Inferior parietal cortex (tissue), 1 donor: ENCODE results near the gene TOPAZ1.
A peak's percentile ranks its signal among the peaks of the same experiment; 100 is the strongest.

Experiments
- DNase-seq: peaks from one replicate; pipeline ENCODE4 v3.0.0-alpha.2; 2016; ENCODE audit errors: extremely low spot score

The TOPAZ1 gene

GRCh38 chr3:44241706-44242105 is at the start of gene TOPAZ1:
TOPAZ1 (plus strand) TSS chr3:44241886; CDS start chr3:44242054, 168 bp downstream.
- DNase-seq: no peak

GRCh38 chr3:44198284-44199269 is 43.1 kb upstream of the TOPAZ1 start:
- DNase-seq: peak; percentile 89

GRCh38 chr3:44206261-44206660 is 35.4 kb upstream of the TOPAZ1 start:
- DNase-seq: no peak

- no peak for DNase-seq
Measured at GRCh38 chr3:44206862-44207652, 34.6 kb upstream of the TOPAZ1 start.

- DNase-seq: no peak
Measured at GRCh38 chr3:44208086-44208485, 33.6 kb upstream of the TOPAZ1 start.

GRCh38 chr3:44208568-44208967 is 33.1 kb upstream of the TOPAZ1 start:
- DNase-seq: no peak

GRCh38 chr3:44210967-44211366 is 30.7 kb upstream of the TOPAZ1 start:
- DNase-seq: no peak

GRCh38 chr3:44222337-44222736 is 19.3 kb upstream of the TOPAZ1 start:
- DNase-seq: no peak

GRCh38 chr3:44223299-44223698 is 18.4 kb upstream of the TOPAZ1 start:
- no peak for DNase-seq

- no peak for DNase-seq
Measured at GRCh38 chr3:44224131-44224530, 17.6 kb upstream of the TOPAZ1 start.

GRCh38 chr3:44226573-44226972 is 15.1 kb upstream of the TOPAZ1 start:
- no peak for DNase-seq

GRCh38 chr3:44227632-44228031 is 14.1 kb upstream of the TOPAZ1 start:
- DNase-seq: no peak

- no peak for DNase-seq
Measured at GRCh38 chr3:44228900-44229299, 12.8 kb upstream of the TOPAZ1 start.

- no peak for DNase-seq
Measured at GRCh38 chr3:44232407-44232806, 9.3 kb upstream of the TOPAZ1 start.

- DNase-seq: no peak
Measured at GRCh38 chr3:44234648-44235268, 6.9 kb upstream of the TOPAZ1 start.

- DNase-seq: peak; percentile 85
Measured at GRCh38 chr3:44235604-44236484, 5.8 kb upstream of the TOPAZ1 start.

GRCh38 chr3:44236485-44236908 is 5.2 kb upstream of the TOPAZ1 start:
- no peak for DNase-seq

GRCh38 chr3:44237161-44237560 is 4.5 kb upstream of the TOPAZ1 start:
- DNase-seq: no peak

- DNase-seq: no peak
Measured at GRCh38 chr3:44237665-44238064, 4.0 kb upstream of the TOPAZ1 start.

- no peak for DNase-seq
Measured at GRCh38 chr3:44238889-44239288, 2.8 kb upstream of the TOPAZ1 start.

GRCh38 chr3:44240061-44240460 is 1.6 kb upstream of the TOPAZ1 start:
- DNase-seq: no peak
